Panc1 (cell line): Measurements from ENCODE around the gene NANOS3. TPM values are rescaled to one million over a fixed set of nuclear protein-coding genes. Genes with fewer than 3 reads are reported as not detected.

ENCODE experiments used
- ATAC-seq: fragments of 200-7000 bp; cut with Tn5 transposase; 2 replicates; pipeline ENCODE4 v1.9.1; 2020; ENCODE audit warnings: mild to moderate bottlenecking, moderate library complexity
- BruUV-seq: library from RNA; stranded (reverse); fragments of 400-500 nt; replicated peaks from 2 replicates; lab custom pipeline; 2021; lab: Mats Ljungman, UMichigan
- CTCF ChIA-PET: fragments of 300-600 bp; sonication (Branson Sonifier 250); formaldehyde crosslinking; loops from one replicate; lab custom pipeline; 2022; ENCODE audit warnings: antibody characterized with exemption; lab: Charles Lee
- POLR2A ChIA-PET: fragments of 300-600 bp; sonication (Branson Sonifier 250); formaldehyde crosslinking; loops from one replicate; lab custom pipeline; 2022; ENCODE audit warnings: antibody characterized with exemption; lab: Charles Lee
- DNase-seq: peaks from one replicate; pipeline ENCODE4 v3.0.0-alpha.2; 2010; ENCODE audit warnings: low read depth, low spot score
- H3K27ac ChIP-seq: 2 replicates; pipeline ENCODE4 v1.5.1; 2011; ENCODE audit warnings: mild to moderate bottlenecking, low read length, inconsistent platforms
- H3K27me3 ChIP-seq: fragments of 200-500 bp; sonication (Bioruptor generic); 2 replicates; pipeline ENCODE4 v1.6.0; 2014; ENCODE audit warnings: low read length, inconsistent platforms; ENCODE audit not compliant: control insufficient read depth, insufficient read depth
- H3K36me3 ChIP-seq: fragments of 200-500 bp; sonication (Bioruptor generic); 2 replicates; pipeline ENCODE4 v1.5.1; 2014; ENCODE audit warnings: inconsistent platforms, mild to moderate bottlenecking, low read length, moderate library complexity; ENCODE audit not compliant: control insufficient read depth, insufficient read depth
- H3K4me1 ChIP-seq: 2 replicates; pipeline ENCODE4 v1.5.1; 2011; ENCODE audit warnings: inconsistent platforms, mild to moderate bottlenecking, low read length, moderate library complexity; ENCODE audit not compliant: control insufficient read depth, insufficient read depth
- H3K4me3 ChIP-seq, 2 experiments: 2 replicates each; pipeline ENCODE4 v1.5.1; 2011 to 2012; ENCODE audit warnings: low read depth in 2 of 2, low read length in 2 of 2, mild to moderate bottlenecking in 2 of 2, inconsistent platforms in 1 of 2, moderate library complexity in 1 of 2
- H3K9me3 ChIP-seq: fragments of 200-500 bp; sonication (Bioruptor generic); 2 replicates; pipeline ENCODE4 v1.5.1; 2014; ENCODE audit warnings: low read depth, mild to moderate bottlenecking, inconsistent platforms, low read length, moderate library complexity; ENCODE audit not compliant: control insufficient read depth, insufficient read depth
- CTCF ChIP-seq: fragments of 450-650 bp; IDR thresholded peaks from 2 replicates; pipeline ENCODE4 v1.5.1; 2017; ENCODE audit warnings: mild to moderate bottlenecking
- POLR2AphosphoS5 ChIP-seq: IDR thresholded peaks from 2 replicates; pipeline ENCODE4 v1.6.1; 2012; ENCODE audit warnings: mild to moderate bottlenecking, low read depth, low read length, moderate library complexity
- REST ChIP-seq, 2 experiments: IDR thresholded peaks; 2 replicates each; pipeline ENCODE4 v1.6.1; 2011 to 2012; ENCODE audit warnings: low read depth in 2 of 2, control low read depth in 1 of 2, low read length in 1 of 2, mild to moderate bottlenecking in 1 of 2, moderate library complexity in 1 of 2; ENCODE audit not compliant: insufficient read depth in 1 of 2
- SIN3A ChIP-seq: IDR thresholded peaks from 2 replicates; pipeline ENCODE4 v1.6.1; 2012; ENCODE audit warnings: low read depth, mild to moderate bottlenecking, low read length, moderate library complexity, borderline replicate concordance; ENCODE audit not compliant: insufficient read depth
- TCF7L2 ChIP-seq: IDR thresholded peaks from 2 replicates; pipeline ENCODE4 v1.6.1; 2011; ENCODE audit warnings: mild to moderate bottlenecking, low read depth, low read length, inconsistent platforms
- in situ Hi-C: cut with HindIII; loops from 2 replicates; pipeline ENCODE4 v1.10.0; 2016; ENCODE audit warnings: low sequenced_read_pairs, low pct_unique_long_range_greater_than_20kb
- intact Hi-C: fragments of 100-400 bp; cut with micrococcal nuclease; formaldehyde crosslinking; loops from one replicate; pipeline ENCODE4 v1.10.0; 2022; ENCODE audit not compliant: unreplicated experiment
- total RNA-seq: library from RNA; stranded (reverse); gene quantifications from one replicate; pipeline ENCODE4 v1.2.1, GENCODE V29; 2021; ENCODE audit not compliant: unreplicated experiment

The NANOS3 gene
- total RNA-seq, 1 experiment from 2014 or later, result 0.33 TPM

GRCh38 chr19:13913352-13913751 lies 36.4 kb downstream of the NANOS3 start:
- in situ Hi-C loops (no loop called here), intact Hi-C loops (no loop called here)
- Histone ChIP-seq H3K36me3 (no peaks in the 10 kb centered on the region), H3K4me1 (no peaks in the 10 kb centered on the region), H3K27ac (no peak overlapping the region), H3K4me3 (no peak overlapping the region), H3K27me3 (no peaks in the 10 kb centered on the region), H3K9me3 (no peaks in the 10 kb centered on the region)
- TF ChIP-seq REST (IDR thresholded peaks at IDR 0.05; ENCODE audit: insufficient read depth in 1 of 2, low read depth in 2 of 2, low read length in 1 of 2), result no peak
- TF ChIP-seq TCF7L2, result no peak
- TF ChIP-seq SIN3A, result no peak
- TF ChIP-seq POLR2AphosphoS5, result no peak
- TF ChIP-seq CTCF, result no peak
- no peak for DNase-seq
- ChIA-PET CTCF (no interaction called here), POLR2A (no interaction called here)
- BruUV-seq, result no TSS peak
- no peak for ATAC-seq

- Histone ChIP-seq H3K9me3 (no peaks in the 10 kb centered on the region), H3K4me3 (no peak overlapping the region), H3K36me3 (no peaks in the 10 kb centered on the region), H3K27me3 (no peaks in the 10 kb centered on the region), H3K27ac (no peak overlapping the region), H3K4me1 (no peaks in the 10 kb centered on the region)
- ATAC-seq (no peak), DNase-seq (no peak)
- ChIA-PET CTCF (no interaction called here), POLR2A (interaction anchor here (0.7 kb wide), 1 partner anchor 114 kb away, joined by 4 read pairs; no protein-coding TSS in a partner anchor)
- intact Hi-C loops (no loop called here), in situ Hi-C loops (no loop called here)
- no TSS peak for BruUV-seq
- TF ChIP-seq POLR2AphosphoS5, result no peak
- TF ChIP-seq REST (IDR thresholded peaks at IDR 0.05; ENCODE audit: insufficient read depth in 1 of 2, low read depth in 2 of 2, low read length in 1 of 2), result no peak
Measured at GRCh38 chr19:13914777-13915176, 37.8 kb downstream of the NANOS3 start.
